ENCODE measurements around the gene GSTO2.

Gene GSTO2

GRCh38 chr10:104309980-104310978, 41.3 kb downstream of the GSTO2 start:
- no peak for DNase-seq

GRCh38 chr10:104311184-104311720, 42.3 kb downstream of the GSTO2 start:
- DNase-seq, result no peak

GRCh38 chr10:104314591-104315485, 45.9 kb downstream of the GSTO2 start:
- DNase-seq, result no peak

GRCh38 chr10:104315486-104315921, 46.5 kb downstream of the GSTO2 start:
- no peak for DNase-seq

- DNase-seq, result no peak
These were observed 47.5 kb downstream of the GSTO2 start for GRCh38 chr10:104316321-104317099.

GRCh38 chr10:104317269-104317710, 48.3 kb downstream of the GSTO2 start:
- DNase-seq, result no peak

GRCh38 chr10:104317726-104318299, 48.8 kb downstream of the GSTO2 start:
- no peak for DNase-seq

- no peak for DNase-seq
These were observed 49.3 kb downstream of the GSTO2 start for GRCh38 chr10:104318326-104318725.

- no peak for DNase-seq
These were observed 50.1 kb downstream of the GSTO2 start for GRCh38 chr10:104318810-104319741.

GRCh38 chr10:104321226-104321625, 52.2 kb downstream of the GSTO2 start:
- no peak for DNase-seq

GRCh38 chr10:104321725-104322415, 52.9 kb downstream of the GSTO2 start:
- DNase-seq, result no peak

GRCh38 chr10:104322416-104322782, 53.4 kb downstream of the GSTO2 start:
- no peak for DNase-seq

GRCh38 chr10:104323085-104323484, 54.1 kb downstream of the GSTO2 start:
- DNase-seq, result no peak

- DNase-seq, result no peak
These were observed 54.8 kb downstream of the GSTO2 start for GRCh38 chr10:104323760-104324201.

GRCh38 chr10:104324221-104324686, 55.3 kb downstream of the GSTO2 start:
- DNase-seq, result no peak

GRCh38 chr10:104324931-104325330, 55.9 kb downstream of the GSTO2 start:
- no peak for DNase-seq

- no peak for DNase-seq
These were observed 56.8 kb downstream of the GSTO2 start for GRCh38 chr10:104325436-104326435.

- DNase-seq, result no peak
These were observed 58.1 kb downstream of the GSTO2 start for GRCh38 chr10:104326991-104327610.

Measured in DMS79 treated with DMSO at 0.1 percent for 48 hours (cell line).